ENCODE measurements around the gene INSL3.

The INSL3 gene

GRCh38 chr19:17843292-17843827 is 22.0 kb upstream of the INSL3 start:
- H3K4me3 ChIP-seq (ENCODE audit: low read depth, low read length) = no peak overlapping the region
- TF ChIP-seq CTCF (IDR thresholded peaks at IDR 0.05; ENCODE audit: insufficient read depth, low read depth, low read length, missing control alignments) = no peak
- DNase-seq (ENCODE audit: low read depth) = no peak

GRCh38 chr19:17842663-17843291 is 21.5 kb upstream of the INSL3 start:
- DNase-seq (ENCODE audit: low read depth) = no peak
- H3K4me3 ChIP-seq (ENCODE audit: low read depth, low read length) = no peak overlapping the region
- no peak for TF ChIP-seq CTCF (IDR thresholded peaks at IDR 0.05; ENCODE audit: insufficient read depth, low read depth, low read length, missing control alignments)

- peak; percentile 58 for DNase-seq (ENCODE audit: low read depth)
- no peak for TF ChIP-seq CTCF (IDR thresholded peaks at IDR 0.05; ENCODE audit: insufficient read depth, low read depth, low read length, missing control alignments)
- no peak overlapping the region for H3K4me3 ChIP-seq (ENCODE audit: low read depth, low read length)
These were observed 20.7 kb upstream of the INSL3 start for GRCh38 chr19:17841810-17842662.

- no peak overlapping the region for H3K4me3 ChIP-seq (ENCODE audit: low read depth, low read length)
- DNase-seq (ENCODE audit: low read depth) = no peak
These were observed 20.1 kb upstream of the INSL3 start for GRCh38 chr19:17841371-17841809.

GRCh38 chr19:17840019-17840418 is 18.7 kb upstream of the INSL3 start:
- no peak for TF ChIP-seq CTCF (IDR thresholded peaks at IDR 0.05; ENCODE audit: insufficient read depth, low read depth, low read length, missing control alignments)
- no peak for DNase-seq (ENCODE audit: low read depth)
- H3K4me3 ChIP-seq (ENCODE audit: low read depth, low read length) = no peak overlapping the region

More at GRCh38 chr19:17841371-17841809, 20.1 kb upstream of the INSL3 start:
- no peak for TF ChIP-seq CTCF (IDR thresholded peaks at IDR 0.05; ENCODE audit: insufficient read depth, low read depth, low read length, missing control alignments)

- no peak for DNase-seq (ENCODE audit: low read depth)
- no peak overlapping the region for H3K4me3 ChIP-seq (ENCODE audit: low read depth, low read length)
- TF ChIP-seq CTCF (IDR thresholded peaks at IDR 0.05; ENCODE audit: insufficient read depth, low read depth, low read length, missing control alignments) = no peak
These were observed 16.7 kb upstream of the INSL3 start for GRCh38 chr19:17837972-17838371.

All from GM12865 (cell line).